Measurements from ENCODE around the gene TLE3.

Gene TLE3

DNA sequence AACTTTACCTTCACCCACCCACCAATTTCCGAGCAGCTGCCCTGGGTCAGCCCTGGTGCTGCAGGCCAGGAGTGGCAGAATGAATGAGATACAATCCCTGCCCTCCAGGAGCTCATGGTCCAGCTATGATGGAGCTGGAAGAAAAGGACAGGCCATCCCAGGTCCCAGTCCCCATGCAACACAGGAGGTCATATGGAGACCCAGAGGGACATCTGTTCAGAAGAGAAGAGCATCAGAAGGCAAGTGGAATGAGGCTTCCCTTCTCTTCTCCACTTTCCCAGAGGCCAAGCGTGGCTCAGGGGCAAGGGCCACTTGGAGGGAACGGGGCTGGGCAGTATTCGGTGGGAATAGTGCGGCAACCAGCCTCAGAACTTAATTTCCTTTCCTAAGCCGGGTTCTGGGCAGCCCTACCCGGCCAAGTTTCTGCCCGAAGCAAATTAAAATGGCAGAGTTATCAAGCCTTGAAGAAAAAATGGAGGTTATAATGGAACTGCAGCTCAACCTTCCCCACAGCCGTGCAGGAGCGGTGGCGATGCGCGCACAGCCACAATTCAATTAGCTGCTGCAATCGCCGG lies 35.9 kb downstream of the TLE3 start:
- Histone ChIP-seq H3K4me1 (ENCODE audit: insufficient read depth, low read length) (no peaks in the 10 kb centered on the region; the same call in 1 of the 2 replicates), H3K9me3 (ENCODE audit: control insufficient read depth, insufficient read depth, low read length) (no peaks in the 10 kb centered on the region), H3K9ac (ENCODE audit: low read depth, low read length) (no peak overlapping the region), H3K36me3 (ENCODE audit: insufficient read depth, low read length) (peaks cover 20% of the 10 kb centered on the region)

DNA sequence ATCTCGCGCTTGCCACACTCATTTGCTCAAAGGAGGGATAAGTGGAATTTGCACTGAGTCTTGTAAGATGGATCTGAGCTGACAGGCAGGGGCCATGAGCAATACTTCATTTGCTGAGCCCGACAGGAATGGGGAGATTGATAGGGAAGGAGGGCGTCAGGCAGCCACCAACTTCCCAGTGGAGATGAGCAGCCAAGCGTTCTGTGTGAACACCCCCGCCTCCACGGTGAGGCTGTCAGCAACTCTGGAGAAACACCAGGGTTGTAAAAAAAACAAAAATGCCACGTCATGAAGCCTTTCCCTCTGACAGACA lies 36.8 kb downstream of the TLE3 start:
- no peak overlapping the region for H3K9ac ChIP-seq (ENCODE audit: low read depth, low read length)
- no peaks in the 10 kb centered on the region for H3K4me1 ChIP-seq (ENCODE audit: insufficient read depth, low read length)
- H3K9me3 ChIP-seq (ENCODE audit: control insufficient read depth, insufficient read depth, low read length): no peaks in the 10 kb centered on the region
- H3K36me3 ChIP-seq (ENCODE audit: insufficient read depth, low read length): peaks cover 20% of the 10 kb centered on the region

DNA sequence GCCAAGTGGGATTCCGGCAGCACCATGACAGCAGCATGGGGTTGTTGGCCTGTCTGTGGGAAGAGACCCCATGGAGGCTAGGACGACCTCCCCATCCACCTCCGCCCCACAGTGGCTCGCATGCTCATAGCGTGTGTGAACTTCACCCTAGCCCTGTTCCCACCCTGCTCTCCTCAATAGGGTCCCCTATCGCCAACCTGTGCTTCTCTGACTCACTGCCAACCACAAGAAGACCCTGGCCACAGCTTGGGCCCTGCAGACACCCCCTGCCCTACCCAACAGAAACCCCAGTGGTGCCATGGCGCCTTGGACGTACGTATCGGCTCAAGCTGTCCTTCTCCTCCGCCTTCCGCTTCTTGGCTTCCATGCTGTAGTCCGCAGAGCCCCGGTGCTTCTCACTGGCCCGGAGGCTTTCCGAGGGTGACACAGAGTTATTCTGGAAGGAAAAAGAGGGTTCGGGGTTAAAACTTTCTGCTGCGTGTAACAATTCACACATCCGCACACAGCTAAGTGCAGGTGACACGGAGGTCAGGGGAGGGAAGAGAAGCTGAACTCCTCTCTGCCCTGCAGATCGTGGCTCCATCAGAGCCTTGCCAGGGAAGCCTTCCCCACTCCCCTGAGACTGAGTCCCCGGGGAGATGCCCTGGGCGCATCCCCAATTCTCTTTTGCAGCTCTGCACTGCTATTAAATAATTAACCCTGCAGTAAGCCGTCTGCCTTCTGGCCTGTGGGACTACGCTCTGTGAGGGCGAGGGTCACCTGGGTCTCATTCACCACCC lies 37.3 kb downstream of the TLE3 start:
- no peaks in the 10 kb centered on the region for H3K9me3 ChIP-seq (ENCODE audit: control insufficient read depth, insufficient read depth, low read length)
- peaks cover 18% of the 10 kb centered on the region for H3K36me3 ChIP-seq (ENCODE audit: insufficient read depth, low read length)
- H3K9ac ChIP-seq (ENCODE audit: low read depth, low read length): no peak overlapping the region
- no peaks in the 10 kb centered on the region for H3K4me1 ChIP-seq (ENCODE audit: insufficient read depth, low read length)

DNA sequence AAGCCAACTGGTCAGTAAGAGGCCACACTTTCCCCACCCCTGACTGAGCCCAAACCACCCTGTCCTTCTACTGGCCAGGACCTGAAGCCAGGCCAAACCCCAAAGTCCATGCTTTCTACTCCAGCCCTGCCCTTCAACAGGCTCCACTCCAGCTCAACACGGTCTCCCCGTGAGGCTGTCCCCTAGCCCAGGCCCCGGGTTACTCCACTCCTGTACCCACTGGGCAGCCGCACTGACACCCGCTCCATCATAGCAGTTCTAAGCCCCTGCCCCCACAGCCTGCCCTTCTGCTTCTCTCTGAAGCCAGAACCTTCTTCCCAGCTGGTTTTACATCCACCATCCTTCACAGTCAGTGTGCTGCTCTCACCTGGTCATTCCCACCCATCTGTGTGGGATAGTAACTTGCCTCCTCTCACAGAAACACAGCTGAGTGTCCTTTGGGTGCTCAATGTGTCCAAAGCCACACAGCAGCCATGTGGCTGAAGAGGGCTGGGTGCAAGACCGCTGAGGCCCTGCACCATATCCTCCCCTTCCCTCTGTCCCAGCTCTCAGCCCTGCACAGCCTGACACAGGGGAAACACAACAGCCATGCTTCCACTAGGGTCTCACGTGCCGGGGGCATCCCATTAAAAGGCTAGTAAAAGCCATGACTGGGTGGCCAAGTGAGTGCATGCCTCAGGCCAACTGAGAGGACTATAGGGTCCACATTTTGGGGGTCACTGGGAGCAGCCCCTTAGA lies 38.1 kb downstream of the TLE3 start:
- no peaks in the 10 kb centered on the region for H3K4me1 ChIP-seq (ENCODE audit: insufficient read depth, low read length)
- H3K36me3 ChIP-seq (ENCODE audit: insufficient read depth, low read length): peaks cover 17% of the 10 kb centered on the region
- H3K9me3 ChIP-seq (ENCODE audit: control insufficient read depth, insufficient read depth, low read length): no peaks in the 10 kb centered on the region
- H3K9ac ChIP-seq (ENCODE audit: low read depth, low read length): no peak overlapping the region

DNA sequence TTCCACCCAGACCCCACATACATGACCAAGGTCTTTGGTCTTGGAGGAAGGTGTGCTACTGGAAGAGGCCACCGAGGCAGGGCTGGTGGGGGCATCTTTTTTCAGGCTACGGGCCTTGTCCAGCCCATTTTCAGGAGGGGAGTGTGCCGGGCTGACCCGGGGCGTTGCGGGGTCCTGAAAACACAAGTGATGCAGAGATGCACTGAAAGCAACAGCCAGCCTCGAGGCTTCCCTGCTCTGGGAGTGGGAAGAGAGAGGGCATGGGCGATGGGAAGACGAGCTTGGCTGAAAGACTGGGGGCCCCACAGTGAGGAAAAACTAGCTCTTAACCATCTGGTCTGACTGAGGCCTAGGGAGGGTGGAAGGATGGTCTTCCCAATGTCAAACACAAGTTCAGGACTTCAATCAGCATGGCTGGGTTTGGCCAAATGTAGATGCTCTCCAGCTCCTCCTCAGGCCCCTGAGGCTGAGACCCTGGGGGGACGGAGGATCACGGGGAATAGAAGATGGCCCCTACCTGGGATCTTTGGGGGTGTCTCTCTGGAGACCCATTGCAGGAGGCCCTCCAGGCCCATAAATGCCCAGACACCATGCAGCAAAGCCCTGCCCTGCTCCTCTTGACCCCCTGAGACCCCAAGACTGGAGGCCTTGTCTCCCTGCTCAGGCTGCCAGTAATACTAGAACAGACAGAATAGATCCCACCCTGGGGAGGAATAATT lies 38.9 kb downstream of the TLE3 start:
- no peak overlapping the region for H3K9ac ChIP-seq (ENCODE audit: low read depth, low read length)
- no peaks in the 10 kb centered on the region for H3K9me3 ChIP-seq (ENCODE audit: control insufficient read depth, insufficient read depth, low read length)
- peaks cover 17% of the 10 kb centered on the region for H3K36me3 ChIP-seq (ENCODE audit: insufficient read depth, low read length)
- H3K4me1 ChIP-seq (ENCODE audit: insufficient read depth, low read length): no peaks in the 10 kb centered on the region

DNA sequence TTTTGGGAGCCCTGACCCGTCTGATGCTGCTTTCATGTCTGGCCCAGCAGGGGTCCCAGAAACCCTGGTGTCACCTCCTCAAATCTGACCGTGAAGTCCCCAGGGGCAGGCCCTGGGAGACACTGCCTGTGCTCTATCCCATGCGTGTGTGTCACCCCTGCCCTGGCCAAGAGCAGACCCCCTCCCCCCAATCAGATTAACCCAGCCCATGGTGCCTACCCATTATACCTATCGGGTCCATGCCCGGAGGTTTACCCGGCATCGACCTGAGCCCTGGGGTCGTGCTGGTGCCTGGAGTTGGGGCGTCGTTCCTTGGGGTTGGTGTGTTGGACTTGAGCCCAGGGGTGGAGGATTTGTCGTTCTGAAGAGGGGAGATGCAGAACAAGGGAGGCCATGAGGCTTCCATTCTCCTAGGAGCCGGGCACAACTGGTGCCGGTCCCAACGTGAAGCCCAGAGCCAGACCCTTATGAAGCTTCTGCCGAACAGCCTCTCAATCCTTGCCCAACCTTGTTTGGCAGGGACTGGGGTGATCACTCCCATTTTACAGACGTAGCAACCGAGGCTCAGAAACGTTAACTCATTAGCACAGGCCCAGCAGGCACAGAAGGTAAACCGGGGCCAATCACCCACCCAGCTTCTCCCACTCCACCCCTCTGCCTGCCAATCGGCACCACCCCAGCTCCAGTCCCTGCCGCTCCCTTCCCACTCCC lies 39.6 kb downstream of the TLE3 start:
- Histone ChIP-seq H3K9ac (ENCODE audit: low read depth, low read length) (no peak overlapping the region), H3K4me1 (ENCODE audit: insufficient read depth, low read length) (no peaks in the 10 kb centered on the region), H3K9me3 (ENCODE audit: control insufficient read depth, insufficient read depth, low read length) (no peaks in the 10 kb centered on the region), H3K36me3 (ENCODE audit: insufficient read depth, low read length) (peaks cover 17% of the 10 kb centered on the region)

DNA sequence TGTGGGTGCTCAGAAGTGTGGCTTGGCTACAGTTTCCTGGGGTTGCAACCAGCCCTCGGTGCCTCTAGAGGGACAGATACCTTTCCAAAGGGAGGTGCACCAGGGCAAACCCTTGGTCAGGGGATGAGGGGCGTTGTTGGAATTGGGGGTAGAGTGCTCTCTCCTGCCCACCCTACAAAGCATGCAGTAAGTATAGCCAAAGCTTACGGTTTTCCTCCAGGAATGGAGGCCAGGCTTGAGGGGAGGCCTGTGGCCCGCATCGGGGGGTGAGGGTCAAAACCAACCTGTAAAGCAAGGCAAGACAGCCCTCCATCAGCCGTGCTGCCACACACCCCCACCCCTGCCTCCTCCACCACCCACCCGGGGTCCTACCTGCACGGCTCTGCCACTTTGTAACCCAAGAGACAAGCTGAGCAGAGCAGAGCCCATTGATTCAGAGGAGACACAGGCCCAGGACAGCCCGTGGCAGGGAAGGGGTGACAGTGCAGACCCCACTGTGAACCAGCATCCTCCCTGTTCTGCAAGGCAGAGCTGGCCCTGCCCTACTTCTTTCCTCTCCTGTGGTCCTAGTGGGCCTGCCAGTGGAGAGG lies 41.5 kb downstream of the TLE3 start:
- no peak overlapping the region for H3K9ac ChIP-seq (ENCODE audit: low read depth, low read length)
- no peaks in the 10 kb centered on the region for H3K4me1 ChIP-seq (ENCODE audit: insufficient read depth, low read length)
- peaks cover 22% of the 10 kb centered on the region for H3K36me3 ChIP-seq (ENCODE audit: insufficient read depth, low read length)
- no peaks in the 10 kb centered on the region for H3K9me3 ChIP-seq (ENCODE audit: control insufficient read depth, insufficient read depth, low read length)

DNA sequence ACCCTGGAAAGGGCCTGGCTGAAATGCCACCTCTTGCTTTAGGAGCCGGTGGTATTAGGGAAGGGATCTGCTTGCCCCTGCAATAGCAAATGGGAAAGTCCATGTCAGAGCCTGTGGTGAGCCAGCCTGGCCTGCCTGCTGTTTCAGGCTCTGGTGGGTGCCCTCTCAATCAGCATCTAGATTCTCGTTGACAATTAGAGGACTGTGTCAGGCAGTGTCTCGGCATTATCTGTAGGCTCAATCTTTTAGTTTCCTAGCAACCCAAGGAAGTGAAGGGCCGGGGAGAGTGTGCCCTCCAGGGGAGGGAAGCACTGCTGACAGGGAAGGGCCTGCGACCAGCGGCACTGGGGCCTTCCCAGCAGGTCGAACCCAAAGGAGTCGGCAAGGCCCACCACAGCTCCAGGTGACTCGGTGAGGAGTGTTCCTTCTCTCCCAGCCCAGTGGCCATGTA lies 42.1 kb downstream of the TLE3 start:
- Histone ChIP-seq H3K4me1 (ENCODE audit: insufficient read depth, low read length) (no peaks in the 10 kb centered on the region), H3K9me3 (ENCODE audit: control insufficient read depth, insufficient read depth, low read length) (no peaks in the 10 kb centered on the region), H3K9ac (ENCODE audit: low read depth, low read length) (no peak overlapping the region), H3K36me3 (ENCODE audit: insufficient read depth, low read length) (peaks cover 28% of the 10 kb centered on the region)

DNA sequence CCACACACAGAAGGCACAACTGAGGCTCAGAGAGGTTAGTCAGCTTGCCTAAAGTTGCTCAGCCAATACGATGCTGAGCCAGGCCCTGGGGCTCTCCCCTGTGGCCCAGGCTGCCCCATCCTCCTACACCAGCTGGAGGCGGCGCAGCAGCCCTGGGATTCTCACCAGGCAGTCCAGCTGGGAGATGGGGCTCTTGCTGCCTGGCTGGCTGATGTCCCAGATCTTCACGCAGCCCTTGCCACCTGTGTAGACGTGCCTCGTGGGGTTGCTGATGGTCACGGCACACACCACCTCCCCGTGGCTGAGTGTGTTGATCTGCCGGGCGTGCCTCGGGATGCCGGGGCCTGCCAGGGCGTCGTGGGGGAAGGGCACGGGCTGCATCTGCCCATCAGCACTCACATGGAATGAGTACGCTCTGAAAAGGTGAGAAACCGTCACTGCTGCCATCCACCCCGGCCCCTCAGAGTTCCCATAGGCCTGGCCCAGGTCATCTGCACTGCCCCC lies 42.8 kb downstream of the TLE3 start:
- Histone ChIP-seq H3K36me3 (ENCODE audit: insufficient read depth, low read length) (peaks cover 29% of the 10 kb centered on the region), H3K9me3 (ENCODE audit: control insufficient read depth, insufficient read depth, low read length) (no peaks in the 10 kb centered on the region), H3K9ac (ENCODE audit: low read depth, low read length) (no peak overlapping the region), H3K4me1 (ENCODE audit: insufficient read depth, low read length) (no peaks in the 10 kb centered on the region)

DNA sequence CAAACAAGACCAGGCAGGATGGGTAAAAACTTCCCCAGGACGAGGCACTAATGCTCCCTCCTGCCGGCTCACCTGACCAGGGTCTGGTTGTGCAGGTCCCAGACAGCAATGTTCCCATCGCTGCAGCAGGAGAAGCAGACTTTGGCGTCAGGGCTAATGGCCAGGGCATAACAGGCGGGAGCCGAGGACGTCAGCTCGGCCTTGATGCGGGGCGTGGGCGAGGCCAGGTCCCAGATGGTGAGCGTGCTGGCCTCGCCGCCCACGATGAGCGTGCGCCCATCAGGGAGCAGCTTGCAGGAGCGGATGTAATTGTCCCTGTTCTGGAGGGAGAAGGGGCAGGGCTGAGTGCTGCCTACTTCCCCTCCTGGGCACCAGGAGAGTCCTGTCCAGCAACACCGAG lies 43.4 kb downstream of the TLE3 start:
- H3K9me3 ChIP-seq (ENCODE audit: control insufficient read depth, insufficient read depth, low read length): no peaks in the 10 kb centered on the region
- H3K4me1 ChIP-seq (ENCODE audit: insufficient read depth, low read length): no peaks in the 10 kb centered on the region
- H3K9ac ChIP-seq (ENCODE audit: low read depth, low read length): no peak overlapping the region
- H3K36me3 ChIP-seq (ENCODE audit: insufficient read depth, low read length): peaks cover 26% of the 10 kb centered on the region

DNA sequence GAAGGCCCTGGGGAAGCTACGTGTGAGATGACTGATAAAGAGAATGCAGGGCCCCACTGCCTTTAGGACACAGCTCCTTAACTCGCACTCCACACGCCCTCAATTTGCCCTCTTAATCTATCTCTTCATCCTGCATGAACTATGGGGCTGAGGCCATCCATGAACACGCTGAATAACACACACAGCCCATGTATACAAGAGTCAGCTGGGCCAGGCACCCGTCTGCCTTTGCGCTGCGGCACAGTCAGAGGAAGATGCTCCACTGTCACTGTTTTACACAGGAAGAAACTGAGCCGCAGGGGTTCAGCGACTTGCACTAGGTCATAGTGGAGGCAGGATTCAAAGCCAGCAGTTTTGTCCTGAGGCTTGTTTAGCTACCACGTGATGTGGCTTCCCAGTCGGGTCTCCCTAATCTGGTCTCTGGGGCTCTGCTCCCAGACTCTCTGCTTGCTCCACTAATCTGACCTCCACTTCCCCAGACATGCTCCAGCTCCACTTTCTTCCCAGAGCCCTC lies 43.9 kb downstream of the TLE3 start:
- Histone ChIP-seq H3K4me1 (ENCODE audit: insufficient read depth, low read length) (no peaks in the 10 kb centered on the region), H3K9me3 (ENCODE audit: control insufficient read depth, insufficient read depth, low read length) (no peaks in the 10 kb centered on the region), H3K36me3 (ENCODE audit: insufficient read depth, low read length) (peaks cover 26% of the 10 kb centered on the region), H3K9ac (ENCODE audit: low read depth, low read length) (no peak overlapping the region)

DNA sequence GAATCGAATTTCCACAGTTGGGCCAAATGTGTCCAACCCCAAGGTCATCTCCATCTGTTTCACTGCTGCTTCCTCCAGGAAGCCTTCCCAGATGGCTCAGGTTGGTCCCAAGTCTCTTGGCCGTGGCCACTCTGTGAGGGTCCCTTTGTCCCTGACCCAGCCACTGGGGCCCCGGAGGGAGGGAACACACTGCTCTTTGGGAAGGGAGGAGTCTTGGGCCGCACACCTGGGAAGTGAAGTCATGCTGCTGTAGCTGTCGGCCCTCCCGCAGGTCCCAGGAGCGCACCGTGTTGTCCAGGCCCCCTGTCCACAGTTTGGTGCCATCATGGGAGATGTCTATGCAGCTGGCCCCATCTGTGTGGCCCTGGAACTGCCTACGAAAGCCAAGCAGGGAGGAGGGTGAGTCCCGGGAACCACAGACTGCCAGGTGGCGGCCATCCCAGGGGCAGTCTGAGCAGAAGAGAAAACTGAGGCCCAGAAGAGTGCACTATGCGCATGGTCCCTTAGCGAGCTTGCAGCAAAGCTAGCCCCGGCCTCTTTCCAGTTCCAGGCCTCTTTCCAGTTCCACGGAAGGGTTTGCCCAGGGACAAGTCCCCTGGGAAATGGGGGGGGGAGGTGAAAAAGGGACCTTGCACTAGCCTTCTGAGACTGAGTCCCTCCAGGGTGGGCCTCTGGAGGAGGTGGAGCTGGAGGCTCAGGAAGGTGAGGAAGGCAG lies 44.6 kb downstream of the TLE3 start:
- H3K9me3 ChIP-seq (ENCODE audit: control insufficient read depth, insufficient read depth, low read length): no peaks in the 10 kb centered on the region
- H3K4me1 ChIP-seq (ENCODE audit: insufficient read depth, low read length): no peaks in the 10 kb centered on the region
- peaks cover 23% of the 10 kb centered on the region for H3K36me3 ChIP-seq (ENCODE audit: insufficient read depth, low read length)
- no peak overlapping the region for H3K9ac ChIP-seq (ENCODE audit: low read depth, low read length)
